Karpas-422 (cell line): ENCODE data around the gene ZBTB49. TPM values are rescaled to one million over a fixed set of nuclear protein-coding genes. Genes with fewer than 3 reads are reported as not detected.

Experiments
- DNase-seq: peaks from one replicate; pipeline ENCODE4 v3.0.0-alpha.2; 2015
- H2AFZ ChIP-seq: fragments of 200-600 bp; sonication (generic); 2 replicates; pipeline ENCODE4 v1.6.1; 2014; ENCODE audit warnings: antibody characterized with exemption, low read length, mixed read lengths
- H3K27ac ChIP-seq: fragments of 200-600 bp; sonication (generic); 2 replicates; pipeline ENCODE4 v1.5.1; 2014; ENCODE audit warnings: mild to moderate bottlenecking, low read length, moderate library complexity
- H3K27me3 ChIP-seq: fragments of 200-600 bp; sonication (generic); 2 replicates; pipeline ENCODE4 v1.6.1; 2014; ENCODE audit warnings: low read length, mixed read lengths
- H3K36me3 ChIP-seq: fragments of 200-600 bp; sonication (generic); 2 replicates; pipeline ENCODE4 v1.6.1; 2014; ENCODE audit warnings: low read length, mixed read lengths; ENCODE audit not compliant: insufficient read depth
- H3K4me1 ChIP-seq: fragments of 200-600 bp; sonication (generic); 2 replicates; pipeline ENCODE4 v1.6.1; 2014; ENCODE audit warnings: mild to moderate bottlenecking, low read length, mixed read lengths
- H3K4me2 ChIP-seq: fragments of 200-600 bp; sonication (generic); 2 replicates; pipeline ENCODE4 v1.6.1; 2014; ENCODE audit warnings: low read length, low read depth, mild to moderate bottlenecking; ENCODE audit not compliant: poor library complexity, severe bottlenecking
- H3K4me3 ChIP-seq: fragments of 200-600 bp; sonication (generic); 2 replicates; pipeline ENCODE4 v1.5.1; 2014; ENCODE audit warnings: mild to moderate bottlenecking, antibody characterized with exemption, low read length, mixed read lengths
- H3K79me2 ChIP-seq: fragments of 200-600 bp; sonication (generic); 2 replicates; pipeline ENCODE4 v1.6.1; 2014; ENCODE audit warnings: mild to moderate bottlenecking, low read length, mixed read lengths
- H3K9ac ChIP-seq: fragments of 200-600 bp; sonication (generic); 2 replicates; pipeline ENCODE4 v1.6.0; 2014; ENCODE audit warnings: low read length
- H3K9me2 ChIP-seq: fragments of 200-600 bp; sonication (generic), shearing (Covaris generic); replicated peaks from 2 replicates; pipeline ENCODE4 v1.6.0; 2014; ENCODE audit warnings: mild to moderate bottlenecking, low read length, moderate library complexity; ENCODE audit not compliant: insufficient read depth
- H3K9me3 ChIP-seq: fragments of 300-700, 200-600 bp; sonication (generic); 2 replicates; pipeline ENCODE4 v1.6.1; 2014; ENCODE audit warnings: low read length, mixed read lengths
- H4K20me1 ChIP-seq: fragments of 200-600 bp; sonication (generic); 2 replicates; pipeline ENCODE4 v1.6.1; 2014; ENCODE audit warnings: mild to moderate bottlenecking, antibody characterized with exemption, low read length, low read depth; ENCODE audit not compliant: insufficient read depth
- total RNA-seq: library from RNA; depleted of rRNA; stranded (reverse); fragments of >200 nt; shearing (Covaris generic); gene quantifications from 2 replicates; pipeline ENCODE4 v1.2.3, GENCODE V29; 2014; ENCODE audit warnings: low replicate concordance

ZBTB49 gene
- total RNA-seq, 1 experiment from 2014 or later = 6.7 TPM

- DNase-seq = no peak
- H3K9ac ChIP-seq = no peak overlapping the region
- H3K4me1 ChIP-seq = peaks cover 24% of the 10 kb centered on the region
- H3K79me2 ChIP-seq = peaks cover 91% of the 10 kb centered on the region
- no peaks in the 10 kb centered on the region for H3K9me3 ChIP-seq
- H3K4me3 ChIP-seq = no peak overlapping the region
- no peak overlapping the region for H2AFZ ChIP-seq
- H4K20me1 ChIP-seq = peaks cover 17% of the 10 kb centered on the region; the same call in 1 of the 2 replicates
- peak overlapping the region; percentile 83 for H3K4me2 ChIP-seq
- peaks cover 35% of the 10 kb centered on the region; the same call in 1 of the 2 replicates for H3K36me3 ChIP-seq
- H3K27ac ChIP-seq = no peak overlapping the region
- H3K9me2 ChIP-seq = no peaks in the 10 kb centered on the region
- no peaks in the 10 kb centered on the region for H3K27me3 ChIP-seq
Measured at GRCh38 chr4:4288098-4288497, 2.0 kb upstream of the ZBTB49 start.

DNA sequence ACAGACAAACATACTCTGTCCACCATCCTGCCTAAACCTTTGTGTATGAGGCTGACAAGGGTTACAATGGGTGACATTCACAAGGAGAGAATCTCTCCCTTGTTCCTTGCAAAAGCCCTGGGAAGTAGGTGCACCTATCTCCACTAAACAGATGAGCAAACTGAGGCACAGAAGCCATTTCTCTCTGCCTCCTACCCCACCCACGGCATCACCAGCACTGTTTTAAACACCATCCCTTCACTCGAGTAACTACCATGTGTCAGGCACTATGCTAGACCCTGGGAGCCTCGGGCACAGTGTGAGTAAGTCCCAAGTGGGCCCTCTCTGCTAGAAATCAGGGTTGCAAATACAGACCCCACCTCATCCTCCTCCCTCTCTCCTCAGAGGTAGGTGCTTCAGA, 996 bp upstream of the ZBTB49 start:
- peak overlapping the region; percentile 88 for H3K4me3 ChIP-seq
- peaks cover 24% of the 10 kb centered on the region for H3K4me1 ChIP-seq
- H3K79me2 ChIP-seq = peaks cover 93% of the 10 kb centered on the region
- no peak overlapping the region for H2AFZ ChIP-seq
- peaks cover 27% of the 10 kb centered on the region; the same call in 1 of the 2 replicates for H3K36me3 ChIP-seq
- no peaks in the 10 kb centered on the region for H3K9me3 ChIP-seq
- peak; percentile 48 for DNase-seq
- no peaks in the 10 kb centered on the region for H3K9me2 ChIP-seq
- no peak overlapping the region for H3K27ac ChIP-seq
- H3K4me2 ChIP-seq = peak overlapping the region; percentile 83
- H4K20me1 ChIP-seq = peaks cover 17% of the 10 kb centered on the region; the same call in 1 of the 2 replicates
- H3K27me3 ChIP-seq = no peaks in the 10 kb centered on the region
- peak overlapping the region; percentile 86 for H3K9ac ChIP-seq

- no peaks in the 10 kb centered on the region for H3K9me3 ChIP-seq
- H3K4me3 ChIP-seq = peak overlapping the region; percentile 88
- no peaks in the 10 kb centered on the region for H3K9me2 ChIP-seq
- H3K4me1 ChIP-seq = peaks cover 24% of the 10 kb centered on the region
- peaks cover 25% of the 10 kb centered on the region; the same call in 1 of the 2 replicates for H3K36me3 ChIP-seq
- H3K79me2 ChIP-seq = peaks cover 96% of the 10 kb centered on the region
- peak; percentile 48 for DNase-seq
- no peaks in the 10 kb centered on the region for H3K27me3 ChIP-seq
- H3K9ac ChIP-seq = peak overlapping the region; percentile 86
- peaks cover 17% of the 10 kb centered on the region; the same call in 1 of the 2 replicates for H4K20me1 ChIP-seq
- peak overlapping the region; percentile 83 for H3K4me2 ChIP-seq
- H2AFZ ChIP-seq = no peak overlapping the region
- no peak overlapping the region for H3K27ac ChIP-seq
Measured at GRCh38 chr4:4289597-4289940, 482 bp upstream of the ZBTB49 start.

GRCh38 chr4:4293279-4293678, 3.2 kb downstream of the ZBTB49 start:
- Histone ChIP-seq H2AFZ (no peak overlapping the region), H3K36me3 (peaks cover 14% of the 10 kb centered on the region; the same call in 1 of the 2 replicates), H3K4me2 (no peak overlapping the region), H3K4me3 (no peak overlapping the region), H3K79me2 (peaks cover 96% of the 10 kb centered on the region), H3K4me1 (peaks cover 18% of the 10 kb centered on the region), H3K9ac (no peak overlapping the region), H4K20me1 (peaks cover 5% of the 10 kb centered on the region; the same call in 1 of the 2 replicates), H3K27ac (no peak overlapping the region), H3K9me2 (no peaks in the 10 kb centered on the region), H3K27me3 (no peaks in the 10 kb centered on the region), H3K9me3 (peaks cover 5% of the 10 kb centered on the region; the same call in 1 of the 2 replicates)
- DNase-seq = no peak

GRCh38 chr4:4296283-4296846, 6.3 kb downstream of the ZBTB49 start:
- Histone ChIP-seq H3K36me3 (peaks cover 14% of the 10 kb centered on the region; the same call in 1 of the 2 replicates), H3K4me2 (no peak overlapping the region), H3K27me3 (no peaks in the 10 kb centered on the region), H2AFZ (no peak overlapping the region), H3K9ac (no peak overlapping the region), H3K4me1 (peaks cover 5% of the 10 kb centered on the region), H3K27ac (no peak overlapping the region), H3K79me2 (peaks cover 91% of the 10 kb centered on the region), H3K9me3 (peaks cover 5% of the 10 kb centered on the region; the same call in 1 of the 2 replicates), H3K9me2 (no peaks in the 10 kb centered on the region), H4K20me1 (no peaks in the 10 kb centered on the region), H3K4me3 (no peak overlapping the region)
- DNase-seq = no peak

GRCh38 chr4:4299006-4299405, 9.0 kb downstream of the ZBTB49 start:
- Histone ChIP-seq H3K9me2 (no peaks in the 10 kb centered on the region), H3K36me3 (peaks cover 17% of the 10 kb centered on the region; the same call in 1 of the 2 replicates), H3K9me3 (peaks cover 5% of the 10 kb centered on the region; the same call in 1 of the 2 replicates), H3K27ac (no peak overlapping the region), H3K4me2 (no peak overlapping the region), H3K79me2 (peaks cover 64% of the 10 kb centered on the region), H3K27me3 (no peaks in the 10 kb centered on the region), H3K4me3 (no peak overlapping the region), H3K9ac (no peak overlapping the region), H4K20me1 (no peaks in the 10 kb centered on the region), H3K4me1 (no peaks in the 10 kb centered on the region), H2AFZ (no peak overlapping the region)
- DNase-seq = no peak

DNA sequence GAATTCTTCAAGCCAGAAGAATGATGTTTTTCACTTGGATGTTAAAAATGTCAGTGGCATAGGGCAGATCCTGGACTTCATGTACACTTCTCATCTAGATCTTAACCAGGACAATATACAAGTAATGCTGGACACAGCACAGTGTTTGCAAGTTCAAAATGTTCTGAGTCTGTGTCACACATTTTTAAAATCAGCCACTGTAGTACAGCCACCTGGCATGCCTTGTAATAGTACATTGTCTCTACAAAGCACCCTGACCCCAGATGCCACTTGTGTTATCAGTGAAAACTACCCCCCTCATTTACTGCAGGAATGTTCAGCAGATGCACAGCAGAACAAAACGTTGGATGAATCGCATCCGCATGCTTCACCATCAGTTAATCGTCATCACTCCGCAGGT, 11.9 kb downstream of the ZBTB49 start:
- Histone ChIP-seq H3K79me2 (peaks cover 41% of the 10 kb centered on the region), H3K4me2 (no peak overlapping the region)
- no peak for DNase-seq

DNA sequence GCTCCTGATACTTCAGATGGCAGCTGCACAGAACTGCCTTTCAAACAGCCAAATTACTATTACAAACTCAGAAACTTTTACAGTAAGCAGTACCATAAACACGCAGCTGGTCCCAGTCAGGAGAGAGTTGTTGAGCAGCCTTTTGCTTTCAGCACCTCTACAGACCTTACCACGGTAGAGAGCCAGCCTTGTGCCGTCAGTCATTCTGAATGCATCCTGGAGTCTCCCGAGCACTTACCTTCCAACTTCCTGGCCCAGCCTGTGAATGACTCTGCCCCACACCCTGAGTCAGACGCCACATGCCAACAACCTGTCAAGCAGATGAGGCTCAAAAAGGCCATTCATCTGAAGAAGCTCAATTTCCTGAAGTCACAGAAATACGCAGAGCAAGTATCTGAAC, 12.4 kb downstream of the ZBTB49 start:
- H3K9ac ChIP-seq = no peak overlapping the region
- peaks cover 7% of the 10 kb centered on the region; the same call in 1 of the 2 replicates for H3K36me3 ChIP-seq
- H3K4me2 ChIP-seq = no peak overlapping the region
- H3K27me3 ChIP-seq = no peaks in the 10 kb centered on the region
- no peak overlapping the region for H3K4me3 ChIP-seq
- H2AFZ ChIP-seq = no peak overlapping the region
- no peaks in the 10 kb centered on the region for H3K4me1 ChIP-seq
- H3K9me2 ChIP-seq = no peaks in the 10 kb centered on the region
- no peaks in the 10 kb centered on the region for H3K9me3 ChIP-seq
- H3K79me2 ChIP-seq = peaks cover 37% of the 10 kb centered on the region
- no peak for DNase-seq
- H3K27ac ChIP-seq = no peak overlapping the region
- no peaks in the 10 kb centered on the region for H4K20me1 ChIP-seq

More for the DNA sequence above, 11.9 kb downstream of the ZBTB49 start:
- Histone ChIP-seq H3K27me3 (no peaks in the 10 kb centered on the region), H2AFZ (no peak overlapping the region), H3K4me1 (no peaks in the 10 kb centered on the region), H3K9ac (no peak overlapping the region), H3K9me2 (no peaks in the 10 kb centered on the region), H3K36me3 (peaks cover 7% of the 10 kb centered on the region; the same call in 1 of the 2 replicates), H3K9me3 (no peaks in the 10 kb centered on the region), H4K20me1 (no peaks in the 10 kb centered on the region), H3K4me3 (no peak overlapping the region), H3K27ac (no peak overlapping the region)
